PFSK-1 (cell line): ENCODE measurements around the gene SELENON.

Source experiments
- FOXP2 ChIP-seq: optimal IDR thresholded peaks from 2 replicates; pipeline ENCODE3; 2011; ENCODE audit warnings: borderline replicate concordance, control low read depth, inconsistent platforms; ENCODE audit not compliant: insufficient read depth; ENCODE audit errors: extremely low read length, extremely low read depth
- POLR2AphosphoS5 ChIP-seq: IDR thresholded peaks from 2 replicates; pipeline ENCODE4 v1.6.1; 2012; ENCODE audit warnings: low read depth, mild to moderate bottlenecking, control low read depth, low read length, moderate library complexity
- SIN3A ChIP-seq: IDR thresholded peaks from 2 replicates; pipeline ENCODE4 v1.6.1; 2012; ENCODE audit warnings: mild to moderate bottlenecking, low read length, moderate library complexity, borderline replicate concordance; ENCODE audit not compliant: insufficient read depth
- TAF1 ChIP-seq: IDR thresholded peaks from 2 replicates; pipeline ENCODE4 v1.6.1; 2012; ENCODE audit warnings: low read length, control low read depth, borderline replicate concordance; ENCODE audit not compliant: insufficient read depth

DNA sequence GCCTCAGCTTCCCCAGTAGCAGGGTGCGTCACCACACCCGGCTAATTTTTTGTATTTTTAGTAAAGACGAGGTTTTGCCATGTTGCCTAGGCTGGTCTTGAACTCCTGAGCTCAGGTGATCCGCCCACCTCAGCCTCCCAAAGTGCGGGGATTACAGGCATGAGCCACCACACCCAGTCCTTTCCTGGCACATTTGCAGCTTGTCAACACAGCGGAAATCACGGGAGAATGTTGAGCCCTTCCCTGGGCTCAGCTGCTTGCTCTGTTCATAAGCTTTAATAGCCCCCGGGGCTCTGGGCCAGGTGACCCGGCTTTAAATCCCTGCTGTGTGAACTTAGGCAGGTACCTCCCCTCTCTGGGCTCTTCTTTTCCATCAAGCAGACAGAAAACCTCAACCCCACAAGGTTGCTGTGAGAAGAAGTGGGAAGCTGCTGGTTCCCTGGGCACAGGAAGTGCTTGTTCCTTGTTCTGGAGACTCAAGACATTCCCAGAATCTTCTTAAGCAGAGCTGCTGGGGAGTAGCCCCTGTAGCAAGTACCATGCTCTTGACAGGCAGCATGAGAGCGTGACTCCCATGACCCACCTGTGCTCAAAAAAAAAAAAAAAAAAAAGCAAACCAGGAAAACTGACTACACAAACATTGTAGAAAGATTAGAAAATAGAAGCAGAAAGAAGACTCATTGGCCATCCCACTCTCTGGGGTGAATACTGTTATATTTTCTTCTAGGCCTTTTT lies 14.5 kb upstream of the SELENON start:
- TF ChIP-seq POLR2AphosphoS5 (no peak), TAF1 (no peak), FOXP2 (no peak), SIN3A (no peak)
